ENCODE measurements around the gene CANX. TPM values are rescaled to one million over a fixed set of nuclear protein-coding genes. Genes with fewer than 3 reads are reported as not detected.

Gene CANX
- total and polyA plus RNA-seq, 2 of the 13 experiments (the other 11 are each of a cell fraction or from before 2014, with no cell fraction given), result 477 to 680 TPM

DNA sequence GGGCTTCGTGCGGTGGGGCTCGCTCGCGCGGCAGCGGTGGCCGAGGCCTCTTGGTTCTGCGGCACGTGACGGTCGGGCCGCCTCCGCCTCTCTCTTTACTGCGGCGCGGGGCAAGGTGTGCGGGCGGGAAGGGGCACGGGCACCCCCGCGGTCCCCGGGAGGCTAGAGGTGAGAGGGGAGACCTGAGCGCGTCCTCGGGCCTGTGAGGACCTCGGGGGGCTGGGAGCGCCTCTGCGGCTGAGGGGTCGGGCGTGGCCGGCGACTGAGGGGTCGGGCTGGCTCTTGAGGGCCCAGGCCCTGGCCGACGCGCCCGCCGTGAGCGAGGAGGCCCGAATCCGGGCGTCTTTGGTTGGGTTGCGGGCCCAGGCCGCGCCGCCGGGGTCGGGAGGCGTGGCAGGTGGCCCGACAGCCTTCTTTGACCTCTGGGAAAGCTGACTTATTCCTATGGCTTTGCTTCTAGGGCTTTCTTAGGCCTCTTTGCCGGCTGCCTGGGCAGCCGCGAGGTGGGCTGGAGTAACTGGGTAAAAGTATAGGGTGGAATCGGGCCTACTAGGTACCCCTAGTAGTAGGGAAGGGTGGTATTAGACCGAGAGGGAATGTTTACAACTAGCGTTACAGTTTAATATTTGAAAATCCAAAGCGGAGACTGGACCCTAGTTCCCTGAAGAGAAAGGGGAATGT is at the start of gene CANX (continued):
- TF ChIP-seq, protein P1, sequence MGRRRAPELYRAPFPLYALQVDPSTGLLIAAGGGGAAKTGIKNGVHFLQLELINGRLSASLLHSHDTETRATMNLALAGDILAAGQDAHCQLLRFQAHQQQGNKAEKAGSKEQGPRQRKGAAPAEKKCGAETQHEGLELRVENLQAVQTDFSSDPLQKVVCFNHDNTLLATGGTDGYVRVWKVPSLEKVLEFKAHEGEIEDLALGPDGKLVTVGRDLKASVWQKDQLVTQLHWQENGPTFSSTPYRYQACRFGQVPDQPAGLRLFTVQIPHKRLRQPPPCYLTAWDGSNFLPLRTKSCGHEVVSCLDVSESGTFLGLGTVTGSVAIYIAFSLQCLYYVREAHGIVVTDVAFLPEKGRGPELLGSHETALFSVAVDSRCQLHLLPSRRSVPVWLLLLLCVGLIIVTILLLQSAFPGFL (CRISPR knock-in tag; IDR thresholded peaks at IDR 0.05), result no peak
- TF ChIP-seq, protein P2, sequence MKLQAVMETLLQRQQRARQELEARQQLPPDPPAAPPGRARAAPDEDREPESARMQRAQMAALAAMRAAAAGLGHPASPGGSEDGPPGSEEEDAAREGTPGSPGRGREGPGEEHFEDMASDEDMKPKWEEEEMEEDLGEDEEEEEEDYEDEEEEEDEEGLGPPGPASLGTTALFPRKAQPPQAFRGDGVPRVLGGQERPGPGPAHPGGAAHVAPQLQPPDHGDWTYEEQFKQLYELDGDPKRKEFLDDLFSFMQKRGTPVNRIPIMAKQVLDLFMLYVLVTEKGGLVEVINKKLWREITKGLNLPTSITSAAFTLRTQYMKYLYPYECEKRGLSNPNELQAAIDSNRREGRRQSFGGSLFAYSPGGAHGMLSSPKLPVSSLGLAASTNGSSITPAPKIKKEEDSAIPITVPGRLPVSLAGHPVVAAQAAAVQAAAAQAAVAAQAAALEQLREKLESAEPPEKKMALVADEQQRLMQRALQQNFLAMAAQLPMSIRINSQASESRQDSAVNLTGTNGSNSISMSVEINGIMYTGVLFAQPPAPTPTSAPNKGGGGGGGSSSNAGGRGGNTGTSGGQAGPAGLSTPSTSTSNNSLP (IDR thresholded peaks at IDR 0.05; ENCODE audit: low read depth, low read length), result no peak
- peak; percentile 59; the same call in 1 of the 2 replicates for TF ChIP-seq PAX8 (CRISPR knock-in tag; IDR thresholded peaks at IDR 0.05; ENCODE audit: borderline replicate concordance)
- TF ChIP-seq ZNF44 (CRISPR knock-in tag; IDR thresholded peaks at IDR 0.05), result no peak
- TF ChIP-seq, protein P3, sequence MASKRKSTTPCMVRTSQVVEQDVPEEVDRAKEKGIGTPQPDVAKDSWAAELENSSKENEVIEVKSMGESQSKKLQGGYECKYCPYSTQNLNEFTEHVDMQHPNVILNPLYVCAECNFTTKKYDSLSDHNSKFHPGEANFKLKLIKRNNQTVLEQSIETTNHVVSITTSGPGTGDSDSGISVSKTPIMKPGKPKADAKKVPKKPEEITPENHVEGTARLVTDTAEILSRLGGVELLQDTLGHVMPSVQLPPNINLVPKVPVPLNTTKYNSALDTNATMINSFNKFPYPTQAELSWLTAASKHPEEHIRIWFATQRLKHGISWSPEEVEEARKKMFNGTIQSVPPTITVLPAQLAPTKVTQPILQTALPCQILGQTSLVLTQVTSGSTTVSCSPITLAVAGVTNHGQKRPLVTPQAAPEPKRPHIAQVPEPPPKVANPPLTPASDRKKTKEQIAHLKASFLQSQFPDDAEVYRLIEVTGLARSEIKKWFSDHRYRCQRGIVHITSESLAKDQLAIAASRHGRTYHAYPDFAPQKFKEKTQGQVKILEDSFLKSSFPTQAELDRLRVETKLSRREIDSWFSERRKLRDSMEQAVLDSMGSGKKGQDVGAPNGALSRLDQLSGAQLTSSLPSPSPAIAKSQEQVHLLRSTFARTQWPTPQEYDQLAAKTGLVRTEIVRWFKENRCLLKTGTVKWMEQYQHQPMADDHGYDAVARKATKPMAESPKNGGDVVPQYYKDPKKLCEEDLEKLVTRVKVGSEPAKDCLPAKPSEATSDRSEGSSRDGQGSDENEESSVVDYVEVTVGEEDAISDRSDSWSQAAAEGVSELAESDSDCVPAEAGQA (IDR thresholded peaks at IDR 0.05; ENCODE audit: low read depth), result no peak
- TF ChIP-seq, protein P3 (CRISPR knock-in tag; IDR thresholded peaks at IDR 0.05; ENCODE audit: borderline replicate concordance), result no peak
- TF ChIP-seq, protein P4, sequence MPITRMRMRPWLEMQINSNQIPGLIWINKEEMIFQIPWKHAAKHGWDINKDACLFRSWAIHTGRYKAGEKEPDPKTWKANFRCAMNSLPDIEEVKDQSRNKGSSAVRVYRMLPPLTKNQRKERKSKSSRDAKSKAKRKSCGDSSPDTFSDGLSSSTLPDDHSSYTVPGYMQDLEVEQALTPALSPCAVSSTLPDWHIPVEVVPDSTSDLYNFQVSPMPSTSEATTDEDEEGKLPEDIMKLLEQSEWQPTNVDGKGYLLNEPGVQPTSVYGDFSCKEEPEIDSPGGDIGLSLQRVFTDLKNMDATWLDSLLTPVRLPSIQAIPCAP (CRISPR knock-in tag; IDR thresholded peaks at IDR 0.05; ENCODE audit: low read depth), result 0 out of 2 replicates have a peak, but pooled peaks have one; percentile 45
- TF ChIP-seq, protein P5, sequence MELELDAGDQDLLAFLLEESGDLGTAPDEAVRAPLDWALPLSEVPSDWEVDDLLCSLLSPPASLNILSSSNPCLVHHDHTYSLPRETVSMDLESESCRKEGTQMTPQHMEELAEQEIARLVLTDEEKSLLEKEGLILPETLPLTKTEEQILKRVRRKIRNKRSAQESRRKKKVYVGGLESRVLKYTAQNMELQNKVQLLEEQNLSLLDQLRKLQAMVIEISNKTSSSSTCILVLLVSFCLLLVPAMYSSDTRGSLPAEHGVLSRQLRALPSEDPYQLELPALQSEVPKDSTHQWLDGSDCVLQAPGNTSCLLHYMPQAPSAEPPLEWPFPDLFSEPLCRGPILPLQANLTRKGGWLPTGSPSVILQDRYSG (CRISPR knock-in tag; IDR thresholded peaks at IDR 0.05), result no peak; the same call in 1 of the 2 replicates
- TF ChIP-seq ZNF260 (CRISPR knock-in tag; IDR thresholded peaks at IDR 0.05; ENCODE audit: borderline replicate concordance, low read depth), result no peak
- TF ChIP-seq CEBPB (IDR thresholded peaks at IDR 0.05; ENCODE audit: borderline replicate concordance, low read depth, low read length), result no peak
- no peak for TF ChIP-seq ZSCAN25 (CRISPR knock-in tag; IDR thresholded peaks at IDR 0.05)
- 0 out of 2 replicates have a peak, but pooled peaks have one; percentile 47 for TF ChIP-seq SIN3A (IDR thresholded peaks at IDR 0.05; ENCODE audit: borderline replicate concordance, low read depth, low read length)
- no peak for TF ChIP-seq MAFF (IDR thresholded peaks at IDR 0.05; ENCODE audit: low read depth, low read length)
- TF ChIP-seq MED1 (CRISPR knock-in tag; IDR thresholded peaks at IDR 0.05), result peak; percentile 45
- TF ChIP-seq NR3C1 (CRISPR knock-in tag; IDR thresholded peaks at IDR 0.05), result no peak
- peak; percentile 66 for TF ChIP-seq TBX2 (CRISPR knock-in tag; IDR thresholded peaks at IDR 0.05; ENCODE audit: borderline replicate concordance)
- no peak for TF ChIP-seq ZMAT3 (CRISPR knock-in tag; conservative IDR thresholded peaks at IDR 0.05)
- no peak for TF ChIP-seq IRF2 (CRISPR knock-in tag; IDR thresholded peaks at IDR 0.05)
- no peak for TF ChIP-seq ZNF660 (CRISPR knock-in tag; IDR thresholded peaks at IDR 0.05; ENCODE audit: borderline replicate concordance, low read depth)
- TF ChIP-seq CBFB (CRISPR knock-in tag; IDR thresholded peaks at IDR 0.05), result peak; percentile 49; the same call in 1 of the 2 replicates

All from HepG2 (cell line).